NK-92 (cell line): ENCODE results near the gene GRIK5.
"Not testable (repeated sequence)": the region's sequence is repeated elsewhere in the genome, so short reads cannot be mapped to it uniquely, and the experiment has no call there.

Source experiments
- DNase-seq: peaks from one replicate; lab custom pipeline; 2025; ENCODE audit not compliant: unreplicated experiment; lab: John Stamatoyannopoulos, UW

GRIK5 gene

DNA sequence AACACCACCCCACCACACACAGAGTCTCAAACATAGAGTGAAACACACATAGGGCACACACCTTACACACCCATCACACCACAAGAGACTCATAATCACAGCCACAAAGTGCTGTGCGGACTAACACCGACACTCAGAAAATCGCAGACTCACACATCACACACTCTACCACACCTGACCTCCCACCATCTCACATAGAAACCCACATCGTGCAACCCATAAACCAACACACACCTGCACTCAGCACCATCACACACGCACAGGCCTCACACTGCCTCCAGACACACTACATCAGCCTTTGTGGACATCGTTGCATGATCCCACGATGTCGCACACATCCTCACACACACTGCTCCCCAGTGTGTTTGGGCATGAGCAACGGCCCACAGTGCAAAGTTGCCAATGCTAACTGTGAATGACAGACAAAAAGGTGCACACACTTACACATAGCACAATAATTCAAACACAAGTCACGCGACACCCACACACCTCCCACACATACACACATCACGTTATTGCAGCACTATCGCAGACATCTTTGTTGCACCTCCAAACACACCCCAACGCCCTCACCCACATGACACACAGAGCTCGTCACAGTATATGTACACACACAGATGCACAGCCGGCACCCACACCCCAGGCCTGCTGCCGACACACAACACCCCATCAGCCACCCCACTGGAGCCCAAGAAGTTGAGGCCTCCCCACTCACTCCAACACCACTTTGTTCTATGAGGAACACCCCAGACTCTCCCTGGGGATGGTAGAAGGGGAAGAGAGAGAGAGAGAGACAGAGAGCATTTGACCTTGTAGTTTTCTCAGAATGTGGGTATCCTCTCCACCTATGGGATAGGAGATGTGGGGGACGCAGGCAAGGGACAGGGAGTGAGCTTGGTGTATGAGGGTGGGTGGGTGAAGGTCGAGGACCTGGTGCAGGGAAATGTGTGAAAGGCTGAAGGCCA is 74.7 kb downstream of the GRIK5 start:
- DNase-seq = no peak

DNA sequence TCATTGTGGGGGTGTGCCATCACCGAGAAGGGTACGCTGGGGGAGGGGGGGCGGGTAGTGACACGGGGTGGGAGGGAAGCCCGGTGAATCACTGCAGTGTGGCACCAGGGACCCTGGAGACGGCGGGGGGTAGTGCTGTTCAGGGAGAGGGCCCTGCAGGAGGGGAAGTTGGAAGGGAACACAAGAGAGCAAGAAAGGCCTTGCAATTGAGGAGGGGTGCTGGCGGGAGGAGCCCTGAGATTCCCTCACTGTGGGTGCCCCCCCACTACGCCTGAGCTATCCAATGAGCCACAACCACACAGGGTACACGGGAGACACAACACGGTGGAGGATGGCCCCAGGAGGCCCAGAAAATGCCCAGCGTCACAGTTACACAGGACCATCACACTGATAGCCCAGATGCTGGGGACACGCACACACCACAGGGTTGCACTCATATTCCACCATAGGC is 75.5 kb downstream of the GRIK5 start:
- DNase-seq = no peak

DNA sequence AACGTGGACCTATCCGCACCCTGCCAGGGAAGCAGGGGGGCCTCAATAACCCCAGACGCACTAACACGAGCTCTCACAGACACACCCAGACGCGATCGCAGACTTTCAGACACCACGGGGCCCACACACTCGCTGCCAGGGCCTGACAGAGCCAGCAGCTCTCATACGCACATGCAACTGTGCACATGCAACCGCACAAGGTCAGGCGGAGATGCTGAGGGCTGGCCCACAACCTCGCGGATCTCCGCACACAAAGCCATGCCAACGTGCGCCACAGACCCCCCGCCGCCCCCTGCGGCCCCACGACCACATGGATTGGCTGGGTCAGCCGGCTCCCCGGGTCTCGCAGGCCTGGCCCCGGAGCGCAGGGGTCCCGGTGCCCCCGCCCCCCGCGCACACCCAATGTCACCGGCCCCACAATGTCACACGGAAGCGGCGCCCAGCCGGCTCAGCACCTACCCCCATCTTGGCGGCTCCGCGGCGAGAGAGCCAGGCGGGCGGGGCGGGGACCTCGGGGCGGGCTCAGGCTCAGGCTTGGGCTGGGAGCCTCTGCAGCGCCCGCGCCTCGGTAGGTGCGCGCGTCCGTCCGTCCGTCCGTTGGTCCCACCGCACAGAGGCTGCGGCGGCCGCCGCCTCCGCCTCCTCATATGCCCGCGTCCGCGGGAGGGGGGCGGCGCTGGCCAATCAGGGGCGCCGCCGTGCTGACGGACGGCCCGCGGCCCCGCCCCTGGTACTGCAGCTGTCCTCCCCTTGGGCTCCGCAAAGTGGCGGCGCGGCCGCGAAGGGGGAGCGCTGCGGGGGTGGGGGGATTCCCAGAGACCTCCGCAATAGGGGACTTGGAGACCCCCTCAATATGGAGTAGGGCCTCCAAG is 76.2 kb downstream of the GRIK5 start, which contains the start of gene ATP1A3:
ATP1A3 (minus strand) TSS at position 619 of the 872 bp plus-strand sequence; CDS start at position 465, 154 bp downstream.
- DNase-seq = no peak

DNA sequence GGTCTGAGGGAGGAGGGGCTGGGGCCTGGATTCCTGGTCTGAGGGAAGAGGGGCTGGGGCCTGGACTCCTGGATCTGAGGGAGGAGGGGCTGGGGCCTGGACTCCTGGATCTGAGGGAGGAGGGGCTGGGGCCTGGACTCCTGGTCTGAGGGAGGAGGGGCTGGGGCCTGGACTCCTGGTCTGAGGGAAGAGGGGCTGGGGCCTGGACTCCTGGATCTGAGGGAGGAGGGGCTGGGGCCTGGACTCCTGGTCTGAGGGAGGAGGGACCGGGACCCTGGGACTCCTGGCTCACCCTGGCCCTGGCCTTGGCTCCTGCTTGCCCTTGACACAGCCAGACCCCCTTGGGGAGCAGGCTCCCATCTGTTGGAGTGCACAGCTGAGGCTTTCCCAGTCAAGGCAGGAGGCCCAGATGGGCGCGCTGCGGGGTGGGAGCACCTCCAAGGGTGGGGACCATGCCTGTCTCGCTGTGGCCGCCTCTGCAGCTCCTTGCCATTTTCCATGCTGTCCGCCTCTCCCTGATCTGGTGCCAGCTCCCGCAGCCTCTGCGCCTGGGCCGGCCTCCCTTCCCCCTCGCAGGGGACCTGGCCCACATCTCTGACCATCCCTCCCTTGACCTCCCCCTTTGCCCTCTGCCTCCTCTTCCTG is 78.0 kb downstream of the GRIK5 start:
- DNase-seq = not testable (repeated sequence)

DNA sequence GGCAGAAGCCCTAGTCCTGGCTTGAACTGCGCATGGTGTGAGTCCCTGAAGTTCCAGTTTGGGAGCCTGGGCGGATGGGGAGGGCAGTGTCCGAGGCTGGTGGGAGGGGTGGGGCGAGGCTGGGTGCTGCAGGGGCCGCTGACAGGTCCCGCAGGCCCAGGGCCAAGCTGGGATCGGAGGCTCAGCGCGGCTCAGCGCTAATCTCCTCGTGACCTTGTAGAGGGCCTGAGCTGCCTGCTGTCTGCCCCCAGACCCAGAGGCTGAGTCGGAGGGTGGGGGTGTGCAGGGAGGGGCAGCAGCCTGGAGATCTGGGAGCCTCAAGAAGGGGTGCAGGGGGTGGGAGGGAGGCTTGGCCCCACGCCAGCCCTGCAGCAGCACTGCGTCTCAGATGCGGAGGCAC is 79.0 kb downstream of the GRIK5 start:
- no peak for DNase-seq

DNA sequence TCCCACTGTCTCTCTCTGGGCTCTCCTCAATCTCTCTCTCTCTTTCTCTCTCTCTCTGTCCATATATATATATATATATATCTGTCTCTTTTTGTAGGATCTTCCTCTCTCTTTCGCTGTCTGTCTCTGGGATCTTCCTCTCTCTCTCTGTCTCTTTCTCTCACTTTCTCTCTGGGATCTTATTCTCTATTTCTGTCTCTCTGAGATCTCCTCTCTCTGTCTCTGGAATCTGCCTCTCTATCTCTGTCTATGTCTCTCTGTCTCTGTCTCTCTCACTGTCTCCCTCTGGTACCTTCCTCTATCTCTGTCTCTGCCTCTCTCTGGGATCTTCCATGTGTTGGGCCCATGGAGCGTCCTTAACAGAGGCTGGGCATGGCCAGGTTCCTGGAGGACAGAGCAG is 79.4 kb downstream of the GRIK5 start:
- no peak for DNase-seq

DNA sequence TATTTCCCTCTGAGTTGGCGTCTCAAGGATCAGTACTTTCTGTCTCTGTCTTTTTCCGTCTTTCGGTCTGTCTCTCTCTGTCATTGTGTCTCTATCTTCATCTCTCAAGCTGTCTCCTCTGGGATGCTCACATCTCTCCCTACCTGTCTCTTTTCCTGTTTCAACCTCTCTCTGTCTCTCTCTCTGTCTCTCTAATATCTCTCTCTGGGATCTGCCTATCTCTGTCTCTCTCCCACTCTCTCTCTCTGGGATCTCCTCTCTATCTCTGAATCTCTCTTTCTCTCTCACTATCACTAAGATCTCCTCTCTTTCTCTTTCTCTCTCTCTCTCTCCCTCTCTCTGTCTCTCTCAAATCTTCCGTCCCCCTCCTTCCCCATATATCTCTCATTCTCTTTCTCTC is 80.0 kb downstream of the GRIK5 start:
- DNase-seq = no peak

DNA sequence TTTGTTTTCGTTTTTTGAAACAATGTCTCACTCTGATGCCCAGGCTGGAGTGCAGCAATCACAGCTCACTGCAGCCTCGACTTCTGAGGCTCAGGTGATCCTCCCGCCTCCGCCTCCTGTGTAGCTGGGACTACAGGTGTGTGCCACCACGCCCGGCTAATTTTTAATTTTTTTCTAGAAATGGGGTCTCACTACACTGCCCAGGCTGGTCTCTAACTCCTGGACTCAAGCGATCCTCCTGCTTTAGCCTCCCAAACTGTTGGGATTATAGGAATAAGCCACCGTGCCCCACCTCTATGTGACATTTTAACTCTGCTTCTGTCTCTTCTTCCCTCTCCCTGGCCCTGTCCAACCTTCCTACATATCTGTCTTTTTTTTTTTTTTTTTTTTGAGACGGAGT is 81.1 kb downstream of the GRIK5 start:
- DNase-seq = no peak

DNA sequence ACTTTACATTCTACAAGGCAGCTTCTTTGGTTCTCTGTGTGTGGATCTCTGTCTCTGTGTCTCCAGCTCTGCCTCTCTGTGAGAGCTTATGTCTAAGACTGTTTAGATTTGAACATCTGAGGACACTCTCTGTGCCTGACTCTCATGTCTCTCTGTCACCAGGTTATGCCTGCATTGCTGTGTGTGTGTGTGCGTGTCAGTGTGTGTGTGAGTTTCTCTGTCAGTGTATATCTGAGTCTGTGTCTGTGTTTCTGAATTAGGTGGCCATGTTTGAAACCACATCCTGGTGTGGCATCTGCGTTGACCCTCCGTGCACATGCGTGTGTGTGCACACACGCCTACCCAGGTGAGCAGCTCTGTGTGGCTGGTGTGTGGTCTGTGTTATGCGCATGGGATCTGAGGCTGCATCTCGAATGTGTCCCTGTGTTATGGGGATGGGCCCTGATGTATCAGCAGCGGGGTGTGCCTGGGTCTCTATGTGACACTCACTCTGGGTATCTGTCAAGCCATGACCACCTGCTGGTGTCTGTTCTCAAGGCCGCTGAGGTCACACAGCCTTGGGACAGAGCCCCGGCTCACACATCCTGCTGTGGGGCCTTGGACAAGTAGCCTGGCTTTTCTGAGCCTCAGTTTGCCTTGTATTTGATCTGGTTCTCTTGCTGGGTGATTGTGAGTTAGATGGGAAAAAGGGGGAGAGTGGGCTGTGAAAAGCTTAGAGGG is 82.7 kb downstream of the GRIK5 start:
- no peak for DNase-seq

DNA sequence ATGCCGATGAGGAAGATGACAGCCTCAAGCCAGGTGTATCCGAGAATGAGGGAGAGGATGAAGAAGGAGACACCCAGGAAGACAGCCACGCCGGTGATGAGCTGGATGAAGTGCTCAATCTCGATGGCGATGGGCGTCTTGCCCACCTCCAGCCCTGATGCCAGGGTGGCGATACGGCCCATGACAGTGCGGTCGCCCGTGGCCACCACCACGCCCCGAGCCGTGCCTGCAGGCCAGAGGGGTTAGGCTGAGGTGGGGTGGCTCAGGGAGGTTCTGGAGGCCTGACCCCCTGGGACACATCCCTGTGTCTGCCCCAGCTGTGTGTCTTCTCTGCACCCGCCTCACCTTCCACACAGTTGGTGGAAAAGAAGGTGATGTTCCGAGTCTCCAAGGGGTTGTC is 85.0 kb downstream of the GRIK5 start:
- DNase-seq = no peak

DNA sequence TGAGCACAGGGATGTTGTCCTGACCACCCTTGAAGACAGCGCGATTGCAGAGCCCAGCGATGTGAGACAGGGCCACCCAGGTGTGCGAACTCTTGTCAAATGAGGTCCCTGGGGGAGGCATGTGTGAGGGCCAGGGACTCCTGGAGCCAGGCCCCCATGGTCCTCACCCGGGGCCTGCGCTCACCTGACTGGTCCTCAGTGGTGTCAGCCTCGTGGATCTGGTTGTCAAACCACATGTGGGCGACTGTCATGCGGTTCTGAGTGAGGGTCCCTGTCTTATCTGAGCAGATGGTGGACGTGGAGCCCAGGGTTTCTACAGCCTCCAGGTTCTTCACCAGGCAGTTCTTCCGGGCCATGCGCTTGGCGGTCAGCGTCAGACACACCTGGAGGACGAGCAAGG is 88.3 kb downstream of the GRIK5 start:
- no peak for DNase-seq

DNA sequence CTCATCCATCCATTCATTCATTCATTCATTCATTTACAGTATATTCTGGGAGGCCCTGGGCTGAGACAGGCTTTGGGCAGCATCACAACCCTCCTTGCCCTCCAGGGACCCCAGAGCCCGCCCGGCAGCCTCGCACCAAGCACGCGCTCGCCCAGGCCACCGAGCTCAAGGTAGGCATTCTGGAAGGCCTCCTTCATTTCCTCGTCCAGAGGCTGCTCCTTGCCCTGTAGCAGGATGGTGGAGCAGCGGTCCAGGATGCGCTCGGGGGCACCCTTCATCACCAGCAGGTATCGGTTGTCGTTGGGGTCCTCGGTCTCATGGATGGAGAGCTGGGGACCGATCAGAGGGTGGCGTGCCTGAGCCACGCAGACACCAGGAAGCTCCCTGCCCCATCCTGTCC is 91.5 kb downstream of the GRIK5 start:
- DNase-seq = no peak

DNA sequence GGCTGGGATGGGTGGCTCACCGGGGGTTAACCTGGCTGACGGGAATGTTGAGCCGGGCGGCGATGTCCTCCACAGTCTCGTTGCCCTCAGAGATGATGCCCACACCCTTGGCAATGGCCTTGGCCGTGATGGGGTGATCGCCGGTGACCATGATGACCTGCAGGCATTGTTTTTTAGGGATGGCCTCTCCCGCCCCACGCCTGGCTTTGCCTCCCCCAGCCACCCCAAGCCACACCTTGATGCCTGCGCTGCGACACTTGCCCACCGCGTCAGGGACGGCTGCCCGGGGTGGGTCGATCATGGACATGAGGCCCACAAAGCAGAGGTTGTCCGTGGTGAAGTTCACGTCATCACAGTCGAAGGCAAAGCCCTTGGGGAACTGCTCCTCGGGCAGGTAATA is 92.1 kb downstream of the GRIK5 start:
- DNase-seq = no peak

DNA sequence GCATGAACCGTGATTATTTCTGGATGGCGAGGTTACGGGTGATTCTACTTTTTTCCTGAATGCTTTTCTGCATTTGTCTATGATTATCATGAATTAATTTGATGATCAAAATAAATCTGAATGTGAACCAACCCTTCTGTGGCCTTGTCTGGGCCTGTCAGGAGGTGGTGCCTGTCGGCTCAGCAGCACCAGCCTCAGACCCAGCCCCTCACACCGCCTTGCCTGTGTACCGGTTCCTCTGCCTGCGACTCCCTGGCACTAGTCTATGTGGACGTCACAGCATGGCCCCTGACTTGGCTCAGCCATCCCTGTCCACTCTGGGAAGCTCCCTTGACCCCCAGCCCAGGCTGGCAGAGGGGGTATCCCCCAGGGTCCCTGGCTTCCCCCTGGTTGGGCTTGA is 95.4 kb downstream of the GRIK5 start:
- no peak for DNase-seq

DNA sequence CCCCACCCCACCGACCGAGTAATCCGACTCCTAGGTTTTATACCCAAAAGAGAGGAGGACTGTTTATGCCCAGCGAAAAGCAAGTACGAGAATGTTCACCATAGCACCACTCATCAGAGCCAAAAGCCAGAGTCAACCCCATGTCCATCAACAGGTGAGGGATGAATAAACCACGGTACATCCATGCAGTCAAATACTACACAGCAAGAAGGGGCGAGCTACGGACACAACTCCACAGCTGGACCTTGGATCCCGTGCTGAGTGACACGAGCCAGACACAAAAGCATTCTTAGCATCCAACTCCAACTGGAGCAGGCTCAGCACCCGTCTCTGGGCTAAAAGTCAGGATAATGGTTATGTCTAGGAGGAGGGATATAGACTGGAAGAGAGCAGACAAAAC is 98.6 kb downstream of the GRIK5 start:
- DNase-seq = no peak

DNA sequence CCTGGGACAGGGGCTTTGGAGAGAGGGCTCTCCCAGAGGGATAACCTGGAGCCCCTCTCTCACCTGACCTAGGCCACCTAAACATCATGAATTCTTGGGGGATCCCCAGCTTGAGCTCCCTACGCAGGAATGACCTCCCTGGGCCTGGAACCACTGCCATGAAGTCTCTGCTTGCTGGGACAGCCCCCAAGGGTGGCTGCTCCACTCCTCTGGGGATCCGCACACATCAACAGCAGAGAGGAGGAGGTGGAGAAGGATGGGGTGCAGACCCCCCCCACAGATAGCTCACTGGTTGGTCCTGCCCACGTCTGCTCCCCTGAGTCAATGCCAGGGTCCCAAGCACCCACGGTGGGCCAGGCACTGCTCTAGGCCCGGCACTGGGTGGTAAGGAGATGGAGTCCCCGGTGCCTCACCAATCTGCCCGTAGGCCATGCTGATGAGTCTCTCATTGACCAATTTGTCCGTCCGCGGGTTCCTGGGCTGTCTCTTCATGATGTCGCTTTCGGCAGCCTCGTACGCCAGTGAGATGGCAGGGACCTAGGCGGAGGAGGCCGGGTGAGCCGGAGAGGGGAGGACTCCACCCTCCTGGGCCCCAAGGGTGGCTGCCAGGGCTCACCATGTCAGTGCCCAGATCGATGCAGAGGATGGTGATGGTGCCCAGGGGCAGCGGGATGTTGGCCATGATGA is 100.1 kb downstream of the GRIK5 start:
- no peak for DNase-seq

DNA sequence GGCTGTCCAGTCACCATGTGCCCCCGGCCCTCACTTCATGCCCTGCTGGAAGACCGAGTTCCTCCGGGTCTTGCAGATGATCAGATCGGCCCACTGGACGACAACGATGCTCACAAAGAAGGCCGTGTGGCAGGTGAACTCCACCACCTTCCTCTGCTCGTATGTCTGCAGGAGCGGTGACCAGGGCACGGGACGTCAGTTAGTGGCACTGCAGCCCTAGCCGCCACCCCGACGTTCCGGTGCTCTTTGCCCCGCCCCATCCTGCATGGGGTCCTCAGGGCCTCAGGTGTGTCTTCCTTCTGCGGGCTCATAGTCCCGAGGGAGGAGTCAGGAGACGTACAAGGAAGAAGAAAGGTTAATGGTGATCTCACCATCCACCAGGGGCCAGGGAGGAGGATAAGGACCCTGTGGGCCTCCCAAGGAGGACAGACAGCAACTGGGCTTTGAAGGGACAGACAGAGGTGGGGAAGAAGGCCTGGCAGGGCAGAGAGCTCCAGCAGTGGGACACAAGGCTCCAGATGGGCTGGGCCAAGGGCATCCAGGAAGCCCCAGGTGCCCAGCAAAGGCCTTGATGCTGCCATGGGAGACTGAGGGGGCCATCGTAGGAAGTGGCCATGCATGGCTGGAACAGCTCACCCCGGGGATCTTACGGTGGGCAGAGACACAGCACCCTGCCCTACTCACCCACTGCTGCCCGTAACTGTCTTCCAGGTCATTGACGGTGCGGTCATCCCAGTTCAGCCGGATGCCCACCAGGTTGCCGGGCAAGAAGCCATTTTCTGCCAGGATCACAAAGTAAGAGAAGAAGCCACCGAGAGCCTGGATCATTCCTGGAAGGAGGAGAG is 101.0 kb downstream of the GRIK5 start:
- no peak for DNase-seq

DNA sequence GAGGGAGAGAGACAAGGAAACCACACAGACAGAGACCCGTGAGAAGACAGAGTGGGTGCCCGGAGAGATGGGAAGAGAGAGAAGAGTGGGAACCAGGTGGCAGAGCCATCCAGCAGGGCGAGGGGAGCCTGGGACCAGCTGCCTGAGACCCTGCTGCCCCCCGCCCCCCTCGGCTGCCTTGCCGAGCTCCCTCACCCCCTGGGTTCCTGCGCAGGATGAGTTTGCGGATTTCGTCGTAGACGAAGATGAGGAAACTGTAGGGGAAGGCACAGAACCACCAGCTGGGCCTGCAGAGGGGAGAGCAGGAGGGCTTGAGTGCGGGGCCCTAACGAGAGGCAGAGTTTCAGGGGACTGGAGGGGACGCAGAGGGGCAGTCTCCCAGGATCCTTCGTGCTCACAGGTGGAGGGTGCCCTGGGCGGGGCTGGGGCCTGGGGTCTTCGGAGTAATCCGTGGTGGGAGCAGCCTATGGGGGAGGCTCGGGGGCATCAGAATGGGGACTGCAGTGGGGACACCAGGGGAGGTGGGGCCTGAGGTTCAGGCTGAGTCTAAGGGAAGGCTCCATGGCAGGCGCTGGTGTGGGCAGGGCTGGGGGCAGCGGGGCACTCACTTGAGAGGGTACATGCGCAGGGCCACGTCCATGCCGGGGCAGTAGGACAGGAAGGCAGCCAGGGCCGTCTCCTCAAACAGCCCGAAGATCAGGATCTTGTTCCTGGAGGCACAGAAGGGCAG is 102.8 kb downstream of the GRIK5 start:
- DNase-seq = no peak
